Natural killer cell (primary cell): ENCODE data around the gene UBXN2A. TPM values are rescaled to one million over a fixed set of nuclear protein-coding genes. Genes with fewer than 3 reads are reported as not detected.

Experiments used
- ATAC-seq, 3 donors: fragments of 150-1000 bp in 2 of 3; fragments of 200-7000 bp in 1 of 3; cut with Tn5 transposase; 1 replicate in 1 of 3; 2 replicates in 2 of 3; pipeline ENCODE4 v1.10.0; 2021; ENCODE audit warnings: mild to moderate bottlenecking in 2 of 3, moderate library complexity in 2 of 3
- DNase-seq, 2 donors: peaks; one replicate each; pipeline versions ENCODE4 v3.0.0 to v3.0.0-alpha.2; 2013 to 2021; ENCODE audit warnings: mixed read lengths in 1 of 2
- H3K27ac ChIP-seq: one replicate; pipeline ENCODE4 v1.5.1; 2013; ENCODE audit warnings: mild to moderate bottlenecking, low read length
- H3K27me3 ChIP-seq: one replicate; pipeline ENCODE4 v1.6.1; 2013; ENCODE audit warnings: low read length; ENCODE audit not compliant: control insufficient read depth, insufficient read depth
- H3K36me3 ChIP-seq: one replicate; pipeline ENCODE4 v1.6.1; 2013; ENCODE audit warnings: low read length; ENCODE audit not compliant: control insufficient read depth, insufficient read depth
- H3K4me1 ChIP-seq: one replicate; pipeline ENCODE4 v1.6.1; 2013; ENCODE audit warnings: low read length; ENCODE audit not compliant: control insufficient read depth, insufficient read depth
- H3K4me3 ChIP-seq: one replicate; pipeline ENCODE4 v1.5.1; 2013; ENCODE audit warnings: low read length
- H3K9me3 ChIP-seq: one replicate; pipeline ENCODE4 v1.6.1; 2013; ENCODE audit warnings: low read length; ENCODE audit not compliant: control insufficient read depth, insufficient read depth
- H3K27ac Mint-ChIP-seq, 2 donors: one replicate each; pipeline ENCODE4 v1.8.0; 2022; ENCODE audit warnings: mild to moderate bottlenecking in 2 of 2, mixed read lengths in 2 of 2, moderate library complexity in 1 of 2
- H3K27me3 Mint-ChIP-seq, 2 donors: one replicate each; pipeline ENCODE4 v1.8.0; 2022; ENCODE audit warnings: low read depth in 2 of 2, mixed read lengths in 2 of 2
- H3K36me3 Mint-ChIP-seq: one replicate; pipeline ENCODE4 v1.8.0; 2022; ENCODE audit warnings: mixed read lengths
- H3K4me1 Mint-ChIP-seq, 2 donors: one replicate each; pipeline ENCODE4 v1.8.0; 2022; ENCODE audit warnings: mixed read lengths in 2 of 2
- H3K4me3 Mint-ChIP-seq: one replicate; pipeline ENCODE4 v1.8.0; 2022; ENCODE audit warnings: mild to moderate bottlenecking, moderate library complexity, mixed read lengths
- H3K9me3 Mint-ChIP-seq, 2 donors: one replicate each; pipeline ENCODE4 v1.8.0; 2022; ENCODE audit warnings: mixed read lengths in 2 of 2
- CTCF ChIP-seq: fragments of 200-600 bp; IDR thresholded peaks from one replicate; pipeline ENCODE4 v1.8.0; 2022; ENCODE audit warnings: antibody characterized with exemption
- WGBS: methylation state at CpG from one replicate; pipeline ENCODE4 v1.1.7; 2013; ENCODE audit warnings: missing lambda C conversion rate; ENCODE audit not compliant: insufficient coverage; 5-methylcytosine and 5-hydroxymethylcytosine counted together
- intact Hi-C: fragments of 100-400 bp; cut with micrococcal nuclease; formaldehyde crosslinking; loops from one replicate; pipeline ENCODE4 v1.14.2; 2022
- total RNA-seq, 4 donors: library from RNA; stranded (reverse); fragments of 120-200 nt in 1 of 4; gene quantifications; one replicate each; pipeline versions ENCODE4 v1.2.3 to v1.2.4, GENCODE V29; 2013 to 2022

The UBXN2A gene
- total RNA-seq, 3 donors from 2014 or later (not counting 1 experiment from before 2014, with no cell fraction given) = 14.7 to 18.0 (median 16.2) TPM

- H3K27ac Mint-ChIP-seq = peak overlapping the region in 1 of 2 donors; percentile 40
These were observed 38.1 kb upstream of the UBXN2A start for GRCh38 chr2:23901966-23902846.

GRCh38 chr2:23903034-23903433 is 37.2 kb upstream of the UBXN2A start:
- no peak for DNase-seq
- no peak overlapping the region for H3K4me3 Mint-ChIP-seq
- peaks cover 43 to 61% of the 10 kb centered on the region in 2 donors for H3K4me1 Mint-ChIP-seq
- no peaks in the 10 kb centered on the region for H3K9me3 Mint-ChIP-seq
- WGBS = 95% methylated on average over 1 of the region's 2 CpGs
- Histone ChIP-seq H3K4me3 (no peak overlapping the region), H3K4me1 (no peaks in the 10 kb centered on the region), H3K36me3 (no peaks in the 10 kb centered on the region), H3K9me3 (no peaks in the 10 kb centered on the region), H3K27ac (no peak overlapping the region), H3K27me3 (no peaks in the 10 kb centered on the region)
- no peak for TF ChIP-seq CTCF
- H3K27ac Mint-ChIP-seq = no peak overlapping the region
- intact Hi-C loops = no loop called here
- no peak for ATAC-seq
- no peaks in the 10 kb centered on the region for H3K27me3 Mint-ChIP-seq
- no peaks in the 10 kb centered on the region for H3K36me3 Mint-ChIP-seq

More at GRCh38 chr2:23901966-23902846, 38.1 kb upstream of the UBXN2A start:
- intact Hi-C loops = no loop called here
- Histone ChIP-seq H3K4me1 (no peaks in the 10 kb centered on the region), H3K27ac (no peak overlapping the region), H3K9me3 (no peaks in the 10 kb centered on the region), H3K36me3 (no peaks in the 10 kb centered on the region), H3K4me3 (no peak overlapping the region), H3K27me3 (no peaks in the 10 kb centered on the region)
- H3K4me1 Mint-ChIP-seq = peaks cover 45 to 63% of the 10 kb centered on the region in 2 donors
- DNase-seq = no peak
- no peaks in the 10 kb centered on the region for H3K27me3 Mint-ChIP-seq
- WGBS = 85% methylated on average over 6 of the region's 6 CpGs
- H3K9me3 Mint-ChIP-seq = no peaks in the 10 kb centered on the region
- no peaks in the 10 kb centered on the region for H3K36me3 Mint-ChIP-seq
- ATAC-seq = no peak
- no peak overlapping the region for H3K4me3 Mint-ChIP-seq
- no peak for TF ChIP-seq CTCF

GRCh38 chr2:23904215-23904614 is 36.0 kb upstream of the UBXN2A start:
- no peaks in the 10 kb centered on the region for H3K27me3 ChIP-seq
- no peak overlapping the region for H3K4me3 Mint-ChIP-seq
- H3K4me1 Mint-ChIP-seq = peaks cover 38 to 58% of the 10 kb centered on the region in 2 donors
- no peaks in the 10 kb centered on the region for H3K4me1 ChIP-seq
- intact Hi-C loops = no loop called here
- no peak overlapping the region for H3K4me3 ChIP-seq
- H3K9me3 Mint-ChIP-seq = no peaks in the 10 kb centered on the region
- no peak for DNase-seq
- ATAC-seq = no peak
- H3K27ac ChIP-seq = no peak overlapping the region
- H3K36me3 ChIP-seq = no peaks in the 10 kb centered on the region
- H3K36me3 Mint-ChIP-seq = no peaks in the 10 kb centered on the region
- H3K27ac Mint-ChIP-seq = peak overlapping the region in 1 of 2 donors; percentile 29
- 89% methylated on average over 1 of the region's 1 CpG for WGBS
- no peak for TF ChIP-seq CTCF
- no peaks in the 10 kb centered on the region for H3K27me3 Mint-ChIP-seq
- H3K9me3 ChIP-seq = no peaks in the 10 kb centered on the region
